Measurements from ENCODE around the gene PELI1.

PELI1 gene

DNA sequence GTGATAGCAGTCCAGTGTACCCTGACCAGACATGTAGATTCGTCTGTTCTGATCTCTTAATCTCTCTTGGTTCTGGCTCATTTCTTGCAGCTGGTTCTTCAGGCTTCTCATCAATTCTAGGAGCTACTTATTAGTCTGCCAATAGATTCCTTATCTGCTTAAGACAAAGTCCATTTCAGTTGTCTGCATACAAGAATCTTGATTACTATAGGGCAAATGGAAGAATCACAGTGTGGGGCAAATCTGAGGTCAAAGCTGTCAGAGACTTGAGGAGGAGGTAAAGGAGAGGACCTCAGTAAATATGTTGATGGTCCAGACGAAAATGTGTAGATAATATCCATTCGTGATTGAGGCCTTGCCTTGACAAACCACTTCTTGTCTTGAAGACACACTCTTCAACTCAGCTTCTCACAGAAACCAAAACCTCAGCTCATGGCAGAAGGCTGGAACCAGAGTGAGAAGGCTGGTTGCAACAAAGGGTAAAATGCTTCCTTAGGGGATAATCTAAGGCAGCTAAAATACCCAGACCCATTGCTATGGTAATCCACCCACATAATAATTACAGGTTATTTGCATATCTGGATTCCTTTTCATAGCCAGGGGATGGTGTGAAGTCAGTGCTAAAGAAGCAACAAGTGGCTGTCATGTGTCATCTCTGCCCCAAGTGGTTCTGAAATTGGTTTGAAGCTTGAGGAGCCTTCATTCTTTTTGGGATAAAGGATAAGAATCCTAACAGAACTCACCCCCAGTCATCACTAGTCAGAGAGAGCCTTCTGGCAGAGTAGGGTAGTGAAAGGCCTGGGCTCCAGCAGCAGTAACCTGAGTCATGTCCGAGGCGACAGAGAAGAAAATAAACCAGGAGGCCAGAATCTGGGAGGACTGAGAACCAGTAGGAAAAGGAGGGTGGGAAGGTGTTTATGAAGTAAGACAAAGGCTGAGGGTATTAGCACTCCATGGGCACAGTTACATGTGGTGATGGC is 29.2 kb upstream of the PELI1 start:
- no peak for TF ChIP-seq FOXM1 (IDR thresholded peaks at IDR 0.05; ENCODE audit: borderline replicate concordance)
- no peak for TF ChIP-seq BHLHE40 (IDR thresholded peaks at IDR 0.05; ENCODE audit: borderline replicate concordance)
- no peak for TF ChIP-seq CTBP1 (IDR thresholded peaks at IDR 0.05; ENCODE audit: borderline replicate concordance)
- TF ChIP-seq LEF1 (IDR thresholded peaks at IDR 0.05; ENCODE audit: borderline replicate concordance), result no peak
- no peak for TF ChIP-seq ELF4 (IDR thresholded peaks at IDR 0.05)
- no peak for TF ChIP-seq L3MBTL2 (conservative IDR thresholded peaks at IDR 0.05)
- TF ChIP-seq, protein P1, sequence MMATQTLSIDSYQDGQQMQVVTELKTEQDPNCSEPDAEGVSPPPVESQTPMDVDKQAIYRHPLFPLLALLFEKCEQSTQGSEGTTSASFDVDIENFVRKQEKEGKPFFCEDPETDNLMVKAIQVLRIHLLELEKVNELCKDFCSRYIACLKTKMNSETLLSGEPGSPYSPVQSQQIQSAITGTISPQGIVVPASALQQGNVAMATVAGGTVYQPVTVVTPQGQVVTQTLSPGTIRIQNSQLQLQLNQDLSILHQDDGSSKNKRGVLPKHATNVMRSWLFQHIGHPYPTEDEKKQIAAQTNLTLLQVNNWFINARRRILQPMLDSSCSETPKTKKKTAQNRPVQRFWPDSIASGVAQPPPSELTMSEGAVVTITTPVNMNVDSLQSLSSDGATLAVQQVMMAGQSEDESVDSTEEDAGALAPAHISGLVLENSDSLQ (IDR thresholded peaks at IDR 0.05), result no peak
- TF ChIP-seq SUZ12 (IDR thresholded peaks at IDR 0.05), result no peak
- no peak for TF ChIP-seq TARDBP (IDR thresholded peaks at IDR 0.05)
- no peak for TF ChIP-seq SP1 (IDR thresholded peaks at IDR 0.05)
- TF ChIP-seq FOXA1 (IDR thresholded peaks at IDR 0.05), result no peak
- TF ChIP-seq FOXK2 (IDR thresholded peaks at IDR 0.05), result no peak
- no peak for TF ChIP-seq HDGF (IDR thresholded peaks at IDR 0.05; ENCODE audit: borderline replicate concordance)
- no peak for TF ChIP-seq ARNT (IDR thresholded peaks at IDR 0.05)
- DNase-seq (ENCODE audit: extremely low spot score), result no peak
- POLR2A ChIA-PET, result no interaction called here
- CTCF ChIA-PET, result interaction anchor here (0.5 kb wide), 1 partner anchor 101 kb away, joined by 4 read pairs; no protein-coding TSS in a partner anchor

DNA sequence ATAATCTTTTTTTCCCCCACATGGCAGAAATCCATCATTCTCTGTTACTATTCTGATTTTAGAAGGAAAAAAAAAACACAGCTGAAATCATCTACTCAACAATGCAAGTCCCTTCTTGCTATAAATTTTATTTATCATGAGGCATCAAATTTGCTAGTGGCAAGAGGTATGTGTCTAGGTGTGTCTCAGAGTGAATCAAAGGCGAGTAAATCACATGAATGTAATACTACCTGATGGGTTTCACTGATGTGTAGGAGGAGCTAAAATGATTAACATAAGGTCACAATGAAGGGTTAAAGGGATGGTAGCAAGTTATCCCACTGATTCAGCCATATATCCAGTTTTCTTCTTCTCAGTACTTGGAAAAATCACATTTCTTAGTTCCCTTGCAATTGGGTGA is 24.5 kb upstream of the PELI1 start:
- no peak for TF ChIP-seq SP1 (IDR thresholded peaks at IDR 0.05)
- no peak for TF ChIP-seq ZNF384 (IDR thresholded peaks at IDR 0.05)
- TF ChIP-seq, protein P1 (IDR thresholded peaks at IDR 0.05), result no peak
- TF ChIP-seq NFRKB (IDR thresholded peaks at IDR 0.05), result no peak
- TF ChIP-seq CTBP1 (IDR thresholded peaks at IDR 0.05; ENCODE audit: borderline replicate concordance), result no peak
- TF ChIP-seq FOXA1 (IDR thresholded peaks at IDR 0.05), result no peak
- TF ChIP-seq SUZ12 (IDR thresholded peaks at IDR 0.05), result no peak
- TF ChIP-seq TARDBP (IDR thresholded peaks at IDR 0.05), result no peak
- TF ChIP-seq HDGF (IDR thresholded peaks at IDR 0.05; ENCODE audit: borderline replicate concordance), result no peak
- TF ChIP-seq L3MBTL2 (conservative IDR thresholded peaks at IDR 0.05), result no peak
- TF ChIP-seq FOXK2 (IDR thresholded peaks at IDR 0.05), result no peak
- TF ChIP-seq FOXM1 (IDR thresholded peaks at IDR 0.05; ENCODE audit: borderline replicate concordance), result no peak
- no peak for TF ChIP-seq ARNT (IDR thresholded peaks at IDR 0.05)
- no peak for TF ChIP-seq LEF1 (IDR thresholded peaks at IDR 0.05; ENCODE audit: borderline replicate concordance)
- TF ChIP-seq BHLHE40 (IDR thresholded peaks at IDR 0.05; ENCODE audit: borderline replicate concordance), result no peak
- TF ChIP-seq ELF4 (IDR thresholded peaks at IDR 0.05), result no peak
- CTCF ChIA-PET, result no interaction called here
- POLR2A ChIA-PET, result no interaction called here
- DNase-seq (ENCODE audit: extremely low spot score), result no peak

DNA sequence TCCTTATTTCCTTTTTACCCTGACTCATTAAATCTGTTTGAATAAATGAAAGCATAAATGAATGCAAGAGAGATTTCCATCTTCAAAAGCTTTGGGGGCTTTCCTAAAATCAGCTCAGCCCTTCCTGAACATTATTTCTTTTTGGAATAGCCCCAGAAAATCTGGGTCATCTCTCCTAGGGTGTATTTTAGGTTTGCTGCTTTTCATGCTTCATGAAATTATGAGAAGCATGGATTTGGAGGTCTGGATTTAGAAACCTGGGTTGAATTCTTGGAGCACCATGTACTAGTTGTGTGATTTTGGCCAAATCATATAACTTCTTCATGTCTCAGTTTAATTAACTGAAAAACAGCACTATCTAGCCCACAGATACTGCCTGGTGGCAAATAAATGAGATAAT is 24.0 kb upstream of the PELI1 start:
- ChIA-PET POLR2A (no interaction called here), CTCF (no interaction called here)
- TF ChIP-seq HDGF (IDR thresholded peaks at IDR 0.05; ENCODE audit: borderline replicate concordance) (no peak), BHLHE40 (IDR thresholded peaks at IDR 0.05; ENCODE audit: borderline replicate concordance) (no peak)

DNA sequence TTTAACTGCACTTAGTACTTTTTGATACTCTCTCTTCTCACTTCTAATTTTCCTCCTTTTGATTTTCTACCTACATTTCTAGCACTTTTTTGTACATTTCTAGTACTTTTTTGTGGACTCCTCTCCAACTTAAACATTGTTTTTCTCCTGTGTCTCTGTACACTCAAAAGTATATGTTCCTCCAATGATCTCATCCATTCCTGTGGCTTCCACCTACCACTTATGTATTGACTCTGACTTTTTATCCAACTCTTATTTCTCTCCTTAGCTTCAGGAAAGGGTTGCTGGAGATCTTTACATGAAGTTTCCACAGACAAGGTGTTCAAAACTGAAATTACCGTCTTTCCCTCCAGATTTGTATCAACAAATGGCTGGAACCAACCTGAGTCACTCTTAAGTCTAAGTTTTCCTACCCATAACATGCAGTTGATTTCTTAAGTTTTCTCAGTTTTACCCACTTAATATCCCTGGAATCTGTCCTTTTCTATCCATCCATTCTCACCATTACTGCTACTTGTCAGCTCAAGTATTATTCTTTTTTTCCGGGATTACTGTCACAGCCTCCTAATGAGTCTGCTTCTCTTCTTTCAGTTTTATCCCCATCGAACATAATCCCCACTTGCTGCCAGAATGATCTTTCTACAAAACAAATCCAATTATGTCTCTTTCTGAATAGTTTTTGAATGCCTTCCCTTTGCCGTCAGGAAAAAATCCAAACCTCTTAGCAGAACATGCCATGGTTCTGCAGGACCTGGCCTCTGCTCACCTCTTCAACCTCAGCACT is 22.6 kb upstream of the PELI1 start:
- ChIA-PET CTCF (no interaction called here), POLR2A (no interaction called here)
- DNase-seq (ENCODE audit: extremely low spot score), result no peak
- TF ChIP-seq, protein P1 (IDR thresholded peaks at IDR 0.05), result no peak
- TF ChIP-seq HDGF (IDR thresholded peaks at IDR 0.05; ENCODE audit: borderline replicate concordance) (no peak), CTBP1 (IDR thresholded peaks at IDR 0.05; ENCODE audit: borderline replicate concordance) (no peak), SP1 (IDR thresholded peaks at IDR 0.05) (no peak), ZNF384 (IDR thresholded peaks at IDR 0.05) (no peak), L3MBTL2 (conservative IDR thresholded peaks at IDR 0.05) (no peak), BHLHE40 (IDR thresholded peaks at IDR 0.05; ENCODE audit: borderline replicate concordance) (no peak), FOXA1 (IDR thresholded peaks at IDR 0.05) (no peak), FOXK2 (IDR thresholded peaks at IDR 0.05) (no peak), ARNT (IDR thresholded peaks at IDR 0.05) (no peak)

More for the DNA sequence above, 24.0 kb upstream of the PELI1 start:
- DNase-seq (ENCODE audit: extremely low spot score), result no peak

DNA sequence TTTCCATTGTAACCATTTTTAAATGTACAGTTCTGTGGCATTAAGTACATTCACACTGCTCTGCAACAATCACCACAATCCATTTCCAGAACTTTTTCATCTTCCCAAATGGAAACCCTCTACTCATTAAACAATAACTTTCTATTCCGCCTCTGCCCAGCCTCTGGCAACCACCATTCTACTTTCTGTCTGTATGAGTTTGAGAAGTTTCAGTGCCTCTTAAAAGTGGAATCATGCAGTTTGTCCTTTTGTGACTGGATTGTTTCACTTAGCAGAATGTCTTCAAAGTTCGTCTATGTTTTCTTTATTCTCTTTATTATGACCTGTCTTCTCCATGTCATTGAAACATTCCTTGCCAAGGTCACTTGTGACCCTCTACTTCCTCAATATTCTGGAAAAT is 22.0 kb upstream of the PELI1 start:
- CTCF ChIA-PET, result no interaction called here
- POLR2A ChIA-PET, result no interaction called here
- no peak for DNase-seq (ENCODE audit: extremely low spot score)

More for the DNA sequence above, 22.0 kb upstream of the PELI1 start:
- TF ChIP-seq SUZ12 (IDR thresholded peaks at IDR 0.05), result no peak
- TF ChIP-seq NFRKB (IDR thresholded peaks at IDR 0.05), result no peak
- no peak for TF ChIP-seq SP1 (IDR thresholded peaks at IDR 0.05)
- no peak for TF ChIP-seq LEF1 (IDR thresholded peaks at IDR 0.05; ENCODE audit: borderline replicate concordance)
- TF ChIP-seq ZNF384 (IDR thresholded peaks at IDR 0.05), result no peak
- TF ChIP-seq BHLHE40 (IDR thresholded peaks at IDR 0.05; ENCODE audit: borderline replicate concordance), result no peak
- no peak for TF ChIP-seq TARDBP (IDR thresholded peaks at IDR 0.05)
- TF ChIP-seq FOXK2 (IDR thresholded peaks at IDR 0.05), result no peak
- no peak for TF ChIP-seq HDGF (IDR thresholded peaks at IDR 0.05; ENCODE audit: borderline replicate concordance)
- no peak for TF ChIP-seq FOXM1 (IDR thresholded peaks at IDR 0.05; ENCODE audit: borderline replicate concordance)
- no peak for TF ChIP-seq FOXA1 (IDR thresholded peaks at IDR 0.05)
- TF ChIP-seq ELF4 (IDR thresholded peaks at IDR 0.05), result no peak
- no peak for TF ChIP-seq L3MBTL2 (conservative IDR thresholded peaks at IDR 0.05)
- TF ChIP-seq, protein P1 (IDR thresholded peaks at IDR 0.05), result no peak
- TF ChIP-seq CTBP1 (IDR thresholded peaks at IDR 0.05; ENCODE audit: borderline replicate concordance), result no peak
- no peak for TF ChIP-seq ARNT (IDR thresholded peaks at IDR 0.05)

All from HEK293T (cell line).